Forelimb muscle (tissue), 1 donor: ENCODE data around the gene TAP1. TPM values are rescaled to one million over a fixed set of nuclear protein-coding genes. Genes with fewer than 3 reads are reported as not detected.
A peak's percentile ranks its signal among the peaks of the same experiment; 100 is the strongest.
"Not testable (repeated sequence)": the region's sequence is repeated elsewhere in the genome, so short reads cannot be mapped to it uniquely, and the experiment has no call there.

ENCODE experiments used
- DNase-seq: peaks from one replicate; pipeline ENCODE4 v3.0.0-alpha.2; 2013; ENCODE audit warnings: low read depth
- polyA plus RNA-seq: library from polyadenylated mRNA; unstranded; fragments of 120-200 nt; gene quantifications from one replicate; pipeline ENCODE4 v1.2.1, GENCODE V29; 2013; ENCODE audit not compliant: insufficient read length

Gene TAP1
- polyA plus RNA-seq, 1 donor: 9.6 TPM

- DNase-seq: no peak
Measured at GRCh38 chr6:32807020-32807580, 46.4 kb downstream of the TAP1 start.

GRCh38 chr6:32805404-32805803 is 48.1 kb downstream of the TAP1 start:
- not testable (repeated sequence) for DNase-seq

GRCh38 chr6:32803416-32803815 is 50.1 kb downstream of the TAP1 start:
- no peak for DNase-seq

GRCh38 chr6:32799740-32800139 is 53.8 kb downstream of the TAP1 start:
- no peak for DNase-seq

GRCh38 chr6:32799168-32799567 is 54.3 kb downstream of the TAP1 start:
- DNase-seq: no peak

GRCh38 chr6:32796848-32797776 is 56.4 kb downstream of the TAP1 start:
- peak; percentile 40 for DNase-seq

Other genes starting within 250 kb of the TAP1 start
- gene HLA-DQA1, start 216.3 kb downstream of the TAP1 start, polyA plus RNA-seq: 1.7 TPM
- gene HLA-DQB1, start 187.0 kb downstream of the TAP1 start, polyA plus RNA-seq: 1.6 TPM
- gene HLA-DQA2, start 112.3 kb downstream of the TAP1 start, polyA plus RNA-seq: 0.27 TPM
- 0.32 TPM for gene HLA-DQB2, start 90.2 kb downstream of the TAP1 start, polyA plus RNA-seq
- gene HLA-DOB, start 36.7 kb downstream of the TAP1 start, polyA plus RNA-seq: 0.30 TPM
- gene TAP2, start 15.0 kb downstream of the TAP1 start, polyA plus RNA-seq: 3.8 TPM
- gene PSMB8, start 9.7 kb downstream of the TAP1 start, polyA plus RNA-seq: 11.8 TPM
- 4.1 TPM for gene PSMB9, start 488 bp upstream of the TAP1 start, polyA plus RNA-seq
- 4.8 TPM for gene HLA-DMB, start 87.3 kb upstream of the TAP1 start, polyA plus RNA-seq
- 12.6 TPM for gene HLA-DMA, start 99.4 kb upstream of the TAP1 start, polyA plus RNA-seq
- gene BRD2, start 114.9 kb upstream of the TAP1 start, polyA plus RNA-seq: 150 TPM
- 0.56 TPM for gene HLA-DOA, start 155.9 kb upstream of the TAP1 start, polyA plus RNA-seq
- gene HLA-DPA1, start 219.9 kb upstream of the TAP1 start, polyA plus RNA-seq: 15.1 TPM
- 9.5 TPM for gene HLA-DPB1, start 222.3 kb upstream of the TAP1 start, polyA plus RNA-seq